NB4 (cell line): Measurements from ENCODE around the gene BID.

ENCODE experiments used
- CTCF ChIP-seq: IDR thresholded peaks from one replicate; pipeline ENCODE4 v1.5.1; 2012; ENCODE audit warnings: low read depth, low read length
- MAX ChIP-seq: IDR thresholded peaks from 2 replicates; pipeline ENCODE4 v1.6.1; 2011; ENCODE audit warnings: low read depth, low read length

- TF ChIP-seq CTCF (no peak), MAX (no peak)
These were observed 90.0 kb downstream of the BID start for GRCh38 chr22:17684245-17684644.
